Lower leg skin (tissue), 3 donors: ENCODE measurements around the gene CDHR4.

Experiments
- POLR2A ChIP-seq, 2 donors: fragments of 450-650 bp; IDR thresholded peaks; one replicate each; pipeline ENCODE4 v1.6.1; 2016 to 2017; ENCODE audit warnings: antibody characterized with exemption in 2 of 2, mild to moderate bottlenecking in 1 of 2, moderate library complexity in 1 of 2
- TF ChIP-seq, protein P1 (sequence below), 3 donors: fragments of 450-650 bp; IDR thresholded peaks; one replicate each; pipeline ENCODE4 v1.5.1; 2016; ENCODE audit warnings: antibody characterized with exemption in 3 of 3, mild to moderate bottlenecking in 3 of 3, moderate library complexity in 2 of 3

DNA sequence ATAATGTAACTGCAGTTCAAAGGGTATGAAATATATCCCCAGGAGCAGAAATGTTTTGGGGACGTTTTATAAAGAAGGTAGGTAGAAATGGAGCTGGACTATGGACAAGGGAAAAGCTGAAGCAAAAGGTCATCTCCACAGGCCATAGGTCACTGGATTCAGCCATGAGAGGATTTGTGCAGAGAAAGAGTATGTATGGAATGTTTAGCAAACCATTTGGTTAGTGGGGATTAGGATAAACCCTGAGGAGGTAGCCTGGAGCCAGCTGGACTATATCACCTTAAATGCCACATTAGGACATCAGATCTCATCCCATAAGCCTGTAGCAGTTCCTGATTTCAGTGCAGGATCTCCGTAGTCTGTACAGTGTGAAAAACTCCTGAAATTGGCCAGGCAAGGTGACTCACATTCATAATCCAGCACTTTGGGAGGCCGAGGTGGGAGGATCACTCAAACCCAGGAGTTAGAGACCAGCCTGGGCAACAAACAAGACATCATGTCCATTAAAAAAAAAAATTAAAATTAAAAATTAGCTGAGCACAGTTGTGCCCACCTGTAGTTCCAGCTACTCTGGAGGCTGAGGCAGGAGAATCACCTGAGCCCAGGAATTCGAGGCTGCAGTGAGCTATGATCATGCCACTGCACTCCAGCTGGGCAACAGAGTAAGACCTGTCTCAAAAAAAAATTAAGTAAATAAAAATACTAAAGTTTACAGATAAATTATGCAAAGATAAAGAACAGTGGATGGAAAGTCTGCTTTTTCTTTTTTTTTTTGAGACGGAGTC is 18.1 kb downstream of the CDHR4 start:
- no peak for TF ChIP-seq POLR2A (IDR thresholded peaks at IDR 0.05)
- TF ChIP-seq, protein P1, sequence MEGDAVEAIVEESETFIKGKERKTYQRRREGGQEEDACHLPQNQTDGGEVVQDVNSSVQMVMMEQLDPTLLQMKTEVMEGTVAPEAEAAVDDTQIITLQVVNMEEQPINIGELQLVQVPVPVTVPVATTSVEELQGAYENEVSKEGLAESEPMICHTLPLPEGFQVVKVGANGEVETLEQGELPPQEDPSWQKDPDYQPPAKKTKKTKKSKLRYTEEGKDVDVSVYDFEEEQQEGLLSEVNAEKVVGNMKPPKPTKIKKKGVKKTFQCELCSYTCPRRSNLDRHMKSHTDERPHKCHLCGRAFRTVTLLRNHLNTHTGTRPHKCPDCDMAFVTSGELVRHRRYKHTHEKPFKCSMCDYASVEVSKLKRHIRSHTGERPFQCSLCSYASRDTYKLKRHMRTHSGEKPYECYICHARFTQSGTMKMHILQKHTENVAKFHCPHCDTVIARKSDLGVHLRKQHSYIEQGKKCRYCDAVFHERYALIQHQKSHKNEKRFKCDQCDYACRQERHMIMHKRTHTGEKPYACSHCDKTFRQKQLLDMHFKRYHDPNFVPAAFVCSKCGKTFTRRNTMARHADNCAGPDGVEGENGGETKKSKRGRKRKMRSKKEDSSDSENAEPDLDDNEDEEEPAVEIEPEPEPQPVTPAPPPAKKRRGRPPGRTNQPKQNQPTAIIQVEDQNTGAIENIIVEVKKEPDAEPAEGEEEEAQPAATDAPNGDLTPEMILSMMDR (IDR thresholded peaks at IDR 0.05) = no peak
